Stomach (tissue), 19 donors: Measurements from ENCODE around the gene SMIM29. TPM values are rescaled to one million over a fixed set of nuclear protein-coding genes. Genes with fewer than 3 reads are reported as not detected.

Experiments used
- DNase-seq, 2 donors: peaks; one replicate each; pipeline versions ENCODE4 v3.0.0 to v3.0.0-alpha.2; 2013 to 2019
- H3K27ac ChIP-seq, 5 donors: fragments of 200-600 bp in 4 of 5; sonication (generic) in 4 of 5; one replicate each; pipeline ENCODE4 v1.5.1; 2013 to 2019; ENCODE audit warnings: mild to moderate bottlenecking in 1 of 5, moderate library complexity in 1 of 5
- H3K27me3 ChIP-seq, 3 donors: fragments of 200-600 bp; sonication (generic); one replicate each; pipeline ENCODE4 v1.5.1; 2017 to 2019; ENCODE audit warnings: mixed run types in 1 of 3
- H3K36me3 ChIP-seq, 4 donors: fragments of 200-600 bp; sonication (generic); 1 replicate in 3 of 4; 2 replicates in 1 of 4; pipeline ENCODE4 v1.5.1; 2016 to 2019
- H3K4me1 ChIP-seq, 4 donors: fragments of 200-600 bp; sonication (generic); one replicate each; pipeline ENCODE4 v1.5.1; 2016 to 2019
- H3K4me3 ChIP-seq, 4 donors: fragments of 200-600 bp; sonication (generic) in 3 of 4; one replicate each; pipeline ENCODE4 v1.5.1; 2016 to 2019; ENCODE audit warnings: mild to moderate bottlenecking in 1 of 4
- H3K9me3 ChIP-seq, 4 donors: fragments of 200-600 bp; sonication (generic); one replicate each; pipeline ENCODE4 v1.5.1; 2016 to 2019
- CTCF ChIP-seq, 7 experiments: fragments of 450-650 bp in 4 of 7; fragments of 200-600 bp in 3 of 7; sonication (generic) in 3 of 7; IDR thresholded peaks; one replicate each; pipeline ENCODE4 v1.5.1; 2016 to 2019; ENCODE audit warnings: antibody characterized with exemption in 7 of 7, control low read depth in 2 of 7, mild to moderate bottlenecking in 1 of 7
- EP300 ChIP-seq: sonication (generic); formaldehyde crosslinking; IDR thresholded peaks from one replicate; pipeline ENCODE4 v1.6.1; 2017; ENCODE audit warnings: antibody characterized with exemption
- POLR2A ChIP-seq, 4 donors: fragments of 450-650 bp; IDR thresholded peaks; one replicate each; pipeline ENCODE4 v1.6.1; 2016; ENCODE audit warnings: antibody characterized with exemption in 4 of 4, control low read depth in 2 of 4, mild to moderate bottlenecking in 1 of 4, moderate library complexity in 1 of 4
- POLR2AphosphoS5 ChIP-seq, 3 donors: sonication (generic); formaldehyde crosslinking; IDR thresholded peaks; one replicate each; pipeline ENCODE4 v1.6.1; 2016; ENCODE audit warnings: antibody characterized with exemption in 3 of 3
- WGBS, 5 donors: extraction: QIAGEN DNeasy Blood & Tissue Kit in 3 of 5; methylation state at CpG; one replicate each; pipeline versions ENCODE4 v1.1.5 to v1.1.7; 2013 to 2018; 5-methylcytosine and 5-hydroxymethylcytosine counted together
- intact Hi-C: fragments of 100-400 bp; cut with DNase I; formaldehyde crosslinking; loops from one replicate; pipeline ENCODE4 v1.15.1; 2023; ENCODE audit warnings: low total_unique reads
- long read RNA-seq, 10 donors: transcript quantifications; one replicate each; lab custom pipeline, GENCODE V29; 2026
- polyA plus RNA-seq, 3 donors: library from polyadenylated mRNA; stranded (reverse); fragments of 200-250 nt; gene quantifications; one replicate each; pipeline ENCODE4 v1.2.3, GENCODE V29; 2013
- total RNA-seq, 5 donors: library from RNA; depleted of rRNA; stranded (reverse); fragments of >200 nt; gene quantifications; one replicate each; pipeline versions ENCODE4 v1.1.0 to v1.2.3, GENCODE V29; 2014 to 2016
- donor health status: healthy with polysubstance abuse.
- donor health status: Bipolar disorder and iron deficiency.
- donor health status: healthy.

Gene SMIM29
- total RNA-seq, result 10 to 100 TPM in 2 of 5 donors, 1 to 10 TPM in 3; 2.8 to 49.1 (median 5.3) TPM
- polyA plus RNA-seq, result 10 to 100 TPM; 30.4 to 41.5 (median 32.1) TPM
- long read RNA-seq, donor 1, partial matches to known transcripts, result 0 of 6 reads
- long read RNA-seq, donor 1, other reads (novel, unspliced or antisense), result 0 of 6 reads
- long read RNA-seq, donor 2, partial matches to known transcripts, result 0 of 8 reads
- long read RNA-seq, donor 2, other reads (novel, unspliced or antisense), result 0 of 8 reads
- long read RNA-seq, donor 3, result 0 reads
- long read RNA-seq, donor 4, partial matches to known transcripts, result 0 of 1 reads
- long read RNA-seq, donor 4, other reads (novel, unspliced or antisense), result 0 of 1 reads
- long read RNA-seq, donor 5, partial matches to known transcripts, result 0 of 4 reads
- long read RNA-seq, donor 5, other reads (novel, unspliced or antisense), result 0 of 4 reads
- long read RNA-seq, donor 6, transcript SMIM29-205 (5 exons, 1,297 nt), result major isoform, 9 of 11 reads
- long read RNA-seq, donor 6, partial matches to known transcripts, result 0 of 11 reads
- long read RNA-seq, donor 6, other reads (novel, unspliced or antisense), result 0 of 11 reads
- long read RNA-seq, donor 7, transcript SMIM29-205 (5 exons, 1,297 nt), result major isoform, 6 of 20 reads
- long read RNA-seq, donor 7, partial matches to known transcripts, result 6 of 20 reads
- long read RNA-seq, donor 7, other reads (novel, unspliced or antisense), result 0 of 20 reads
- long read RNA-seq, donor 8, transcript SMIM29-205 (5 exons, 1,297 nt), result major isoform, 7 of 8 reads
- long read RNA-seq, donor 8, partial matches to known transcripts, result 0 of 8 reads
- long read RNA-seq, donor 8, other reads (novel, unspliced or antisense), result 0 of 8 reads
- long read RNA-seq, donor 9, transcript SMIM29-205 (5 exons, 1,297 nt), result major isoform, 5 of 6 reads
- long read RNA-seq, donor 9, partial matches to known transcripts, result 0 of 6 reads
- long read RNA-seq, donor 9, other reads (novel, unspliced or antisense), result 0 of 6 reads
- long read RNA-seq, donor 10, partial matches to known transcripts, result 0 of 2 reads
- long read RNA-seq, donor 10, other reads (novel, unspliced or antisense), result 0 of 2 reads

- Histone ChIP-seq H3K9me3 (no peaks in the 10 kb centered on the region), H3K27ac (peak within 1 kb of the TSS; percentile 86 to 94 (median 89)), H3K4me3 (peak within 1 kb of the TSS; percentile 63 to 89 (median 66)), H3K4me1 (peaks cover 22 to 49% (median 38%) of the 10 kb centered on the region in 4 donors), H3K27me3 (no peaks in the 10 kb centered on the region), H3K36me3 (peaks cover 0 to 8% (median 1%) of the 10 kb centered on the region in 4 donors)
- WGBS, 5 donors, result 0 to 2% (median 1%) methylated on average over 29 to 79 of the region's 79 CpGs
- intact Hi-C loops, result loop anchor here (5.0 kb wide), 1 partner anchor 163 kb away; no protein-coding TSS in a partner anchor
- TF ChIP-seq POLR2A (IDR thresholded peaks at IDR 0.05) (peak in 2 of 4 donors; percentile 24 to 57), POLR2AphosphoS5 (IDR thresholded peaks at IDR 0.05) (peak; percentile 56 to 91 (median 84)), CTCF (IDR thresholded peaks at IDR 0.05) (peak in 5 of 7 experiments; percentile 91 to 99 (median 98)), EP300 (no peak)
- DNase-seq, result peak; percentile 97 to 98
Measured at GRCh38 chr6:34248727-34249468, at the start of gene SMIM29. Gene SMIM29 (minus strand): TSS chr6:34249006. CDS start chr6:34247791, 1,215 bp downstream.

- intact Hi-C loops, result no loop called here
- peak in 1 of 2 donors; percentile 17 for DNase-seq
- H3K4me1 ChIP-seq, result no peaks in the 10 kb centered on the region
- no peaks in the 10 kb centered on the region for H3K27me3 ChIP-seq
- TF ChIP-seq CTCF (IDR thresholded peaks at IDR 0.05) (no peak), POLR2AphosphoS5 (IDR thresholded peaks at IDR 0.05) (no peak), POLR2A (IDR thresholded peaks at IDR 0.05) (no peak), EP300 (no peak)
- WGBS, 5 donors, result 70 to 86% (median 81%) methylated on average over 3 of the region's 3 CpGs
- no peaks in the 10 kb centered on the region for H3K9me3 ChIP-seq
- H3K27ac ChIP-seq, result no peak overlapping the region
- H3K4me3 ChIP-seq, result no peak overlapping the region
- H3K36me3 ChIP-seq, result peaks cover 19 to 43% (median 38%) of the 10 kb centered on the region in 4 donors
Measured at GRCh38 chr6:34295721-34296120, 46.9 kb upstream of the SMIM29 start.

- DNase-seq, result no peak
Measured at GRCh38 chr6:34292954-34293353, 44.1 kb upstream of the SMIM29 start.

More at GRCh38 chr6:34292954-34293353, 44.1 kb upstream of the SMIM29 start:
- intact Hi-C loops, result no loop called here
- H3K27ac ChIP-seq, result no peak overlapping the region
- H3K36me3 ChIP-seq, result peaks cover 19 to 48% (median 47%) of the 10 kb centered on the region in 4 donors
- H3K9me3 ChIP-seq, result no peaks in the 10 kb centered on the region
- 95 to 100% (median 96%) methylated on average over 3 of the region's 3 CpGs for WGBS, 5 donors
- TF ChIP-seq POLR2A (IDR thresholded peaks at IDR 0.05), result no peak
- TF ChIP-seq EP300, result no peak
- TF ChIP-seq POLR2AphosphoS5 (IDR thresholded peaks at IDR 0.05), result no peak
- TF ChIP-seq CTCF (IDR thresholded peaks at IDR 0.05), result no peak
- no peaks in the 10 kb centered on the region for H3K27me3 ChIP-seq
- no peak overlapping the region for H3K4me3 ChIP-seq
- H3K4me1 ChIP-seq, result peaks cover 0 to 10% (median 0%) of the 10 kb centered on the region in 4 donors
